Stimulated activated CD4-positive, alpha-beta T cell treated with anti-CD3 and anti-CD28 coated beads, Interleukin-4, amount 100 ng/mL, for 1 hour (primary cell): ENCODE measurements around the gene OST4.

Source experiments
- DNase-seq: peaks from one replicate; pipeline ENCODE4 v3.0.0-alpha.2; 2020

Gene OST4

DNA sequence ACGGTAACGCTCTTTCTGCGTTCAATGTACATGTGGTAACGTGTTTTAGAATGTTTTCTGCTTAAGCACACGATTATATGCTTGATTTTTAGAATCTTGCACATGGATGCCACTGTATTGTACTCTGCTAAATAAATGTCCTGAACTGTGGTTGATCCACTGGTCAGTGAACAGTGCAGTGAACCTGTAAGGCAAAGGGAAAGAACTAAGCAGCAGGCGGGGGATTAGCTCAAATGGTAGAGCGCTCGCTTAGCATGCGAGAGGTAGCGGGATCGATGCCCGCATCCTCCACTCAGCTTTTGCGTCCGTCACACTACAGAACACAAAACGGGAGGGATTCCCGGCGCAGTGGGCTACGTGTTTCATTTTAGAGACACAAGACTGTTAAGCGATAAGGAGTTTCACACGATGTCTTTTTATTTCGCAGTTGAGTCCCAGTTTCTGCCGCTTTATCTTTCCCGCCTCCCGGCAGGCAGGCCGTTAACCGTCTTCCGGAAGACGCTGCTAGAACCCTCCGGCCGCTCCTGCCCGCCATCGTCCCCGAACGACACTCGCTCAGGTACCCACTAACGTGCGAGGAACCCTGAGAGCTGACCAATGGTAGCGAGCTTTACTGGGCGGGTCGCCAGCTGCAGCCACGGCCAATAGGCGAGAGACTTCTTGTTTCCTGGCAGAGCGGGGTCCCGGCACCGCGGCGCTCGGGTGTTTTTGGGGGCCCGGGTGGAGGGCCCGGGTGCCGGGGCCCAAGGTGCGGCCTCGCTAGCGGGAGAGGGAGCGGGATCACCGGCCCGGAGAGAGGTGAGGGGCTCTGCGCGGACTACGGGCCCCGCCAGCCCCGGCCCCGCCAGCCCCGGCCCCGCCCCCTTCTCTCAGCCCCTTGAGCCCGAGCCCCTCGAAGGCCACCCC, 20.2 kb downstream of the OST4 start, which contains the start of gene AGBL5:
Gene AGBL5, plus strand, starts transcription at position 673 of the 906 bp plus-strand sequence. CDS start 1,291 bp downstream, outside the sequence.
- DNase-seq = peak; percentile 93

DNA sequence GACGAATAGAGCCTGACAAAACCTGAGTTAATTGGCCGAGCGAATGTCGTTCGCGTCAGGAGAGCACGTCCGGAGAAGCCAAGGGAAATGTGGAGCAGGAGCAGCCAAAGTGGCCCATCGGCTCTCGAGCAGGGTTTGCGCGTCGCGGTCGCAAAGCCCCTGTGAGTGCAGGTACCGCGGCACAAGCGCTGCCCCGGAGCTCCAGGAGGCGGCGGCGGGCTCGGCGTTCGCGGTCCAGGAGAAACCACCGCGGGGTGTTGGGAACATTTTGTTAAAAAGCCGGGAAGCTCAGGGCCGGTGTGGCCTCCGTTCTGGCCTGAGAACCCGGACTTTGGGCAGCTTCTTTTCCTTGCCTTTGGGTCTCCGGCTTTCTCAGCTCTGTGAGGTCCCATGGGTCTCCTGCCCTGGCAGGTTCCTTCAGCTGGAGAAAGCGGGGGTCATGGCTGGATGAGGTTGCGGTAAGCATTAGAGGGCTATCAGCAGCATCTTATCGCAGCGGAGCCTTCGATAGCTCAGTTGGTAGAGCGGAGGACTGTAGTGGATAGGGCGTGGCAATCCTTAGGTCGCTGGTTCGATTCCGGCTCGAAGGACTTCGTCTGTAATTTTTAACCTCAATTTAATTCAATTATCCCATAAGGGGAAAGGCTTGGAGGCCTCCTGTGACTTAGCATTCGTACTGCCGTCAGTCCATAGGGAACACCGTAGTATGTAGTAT, 21.0 kb downstream of the OST4 start:
- peak; percentile 88 for DNase-seq

- DNase-seq = peak; percentile 76
Observed at GRCh38 chr2:27049422-27050280, 21.8 kb downstream of the OST4 start.

GRCh38 chr2:27042985-27043634, 28.3 kb downstream of the OST4 start:
- no peak for DNase-seq

- no peak for DNase-seq
Observed at GRCh38 chr2:27042159-27042661, 29.2 kb downstream of the OST4 start.

GRCh38 chr2:27041752-27042151, 29.7 kb downstream of the OST4 start:
- no peak for DNase-seq

DNA sequence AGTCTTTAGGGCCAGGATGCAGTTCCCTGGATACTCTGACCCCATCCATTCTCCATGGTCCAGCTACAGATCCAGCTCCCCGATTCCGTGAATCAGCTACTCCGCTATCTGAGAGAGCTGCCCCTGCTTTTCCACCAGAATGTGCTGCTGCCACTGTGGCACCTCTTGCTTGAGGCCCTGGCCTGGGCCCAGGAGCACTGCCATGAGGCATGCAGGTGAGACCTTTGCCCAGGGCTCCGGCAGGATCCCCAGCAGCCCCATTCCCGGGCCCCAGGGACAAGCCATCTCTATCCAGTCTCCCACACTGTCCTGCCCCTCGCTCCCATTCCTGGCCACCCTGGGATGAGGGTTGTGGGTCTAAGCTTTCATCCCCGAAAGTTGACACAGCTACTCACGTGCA, 31.2 kb downstream of the OST4 start:
- DNase-seq = no peak

- DNase-seq = no peak
Observed at GRCh38 chr2:27039871-27040270, 31.6 kb downstream of the OST4 start.

DNA sequence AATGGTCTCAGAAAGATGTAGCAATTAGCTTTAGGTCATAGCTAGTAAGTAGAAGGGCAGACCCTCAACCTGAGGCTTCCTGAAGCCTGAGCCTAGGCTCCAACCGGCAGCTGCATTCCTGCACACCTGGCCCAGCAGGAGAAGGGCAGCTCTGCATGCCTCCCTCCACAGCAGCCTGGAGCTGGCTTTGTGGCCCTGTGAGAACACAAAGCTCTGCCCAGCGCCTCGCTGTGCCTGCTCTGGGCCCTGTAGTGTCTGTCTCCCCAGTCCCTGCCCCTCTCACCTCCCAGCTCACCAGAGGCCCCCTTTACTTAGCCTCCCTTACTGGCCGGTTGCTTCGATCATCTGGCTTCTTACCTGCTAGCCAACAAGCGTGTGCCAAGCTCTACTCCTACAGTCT, 32.0 kb downstream of the OST4 start:
- DNase-seq = no peak

DNA sequence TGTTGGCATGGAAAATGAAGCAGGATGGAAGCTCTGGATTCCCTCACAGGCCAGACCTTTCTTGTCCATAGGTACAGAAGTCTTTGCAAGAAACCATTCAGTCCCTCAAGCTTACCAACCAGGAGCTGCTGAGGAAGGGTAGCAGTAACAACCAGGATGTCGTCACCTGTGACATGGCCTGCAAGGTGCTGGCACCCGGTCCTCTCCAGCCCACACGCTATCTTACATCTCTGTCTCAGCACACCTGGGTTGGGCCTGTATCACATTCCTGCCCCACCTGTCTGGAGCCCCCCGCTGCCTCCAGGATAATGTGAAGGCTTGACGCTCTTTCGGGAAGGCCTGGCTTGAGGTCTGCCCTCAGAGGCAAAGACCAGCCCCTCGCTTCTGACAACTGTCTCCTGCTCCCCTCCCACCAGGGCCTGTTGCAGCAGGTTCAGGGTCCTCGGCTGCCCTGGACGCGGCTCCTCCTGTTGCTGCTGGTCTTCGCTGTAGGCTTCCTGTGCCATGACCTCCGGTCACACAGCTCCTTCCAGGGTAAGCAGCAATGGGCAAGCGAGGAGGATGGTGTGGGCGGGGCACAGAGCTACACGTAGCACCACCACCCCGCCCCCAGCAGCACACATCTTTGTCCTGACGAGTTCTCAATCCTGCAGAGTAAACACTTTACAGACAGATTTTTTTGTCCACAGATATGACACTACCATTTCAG, 32.7 kb downstream of the OST4 start:
- no peak for DNase-seq

GRCh38 chr2:27038012-27038411, 33.4 kb downstream of the OST4 start:
- no peak for DNase-seq

DNA sequence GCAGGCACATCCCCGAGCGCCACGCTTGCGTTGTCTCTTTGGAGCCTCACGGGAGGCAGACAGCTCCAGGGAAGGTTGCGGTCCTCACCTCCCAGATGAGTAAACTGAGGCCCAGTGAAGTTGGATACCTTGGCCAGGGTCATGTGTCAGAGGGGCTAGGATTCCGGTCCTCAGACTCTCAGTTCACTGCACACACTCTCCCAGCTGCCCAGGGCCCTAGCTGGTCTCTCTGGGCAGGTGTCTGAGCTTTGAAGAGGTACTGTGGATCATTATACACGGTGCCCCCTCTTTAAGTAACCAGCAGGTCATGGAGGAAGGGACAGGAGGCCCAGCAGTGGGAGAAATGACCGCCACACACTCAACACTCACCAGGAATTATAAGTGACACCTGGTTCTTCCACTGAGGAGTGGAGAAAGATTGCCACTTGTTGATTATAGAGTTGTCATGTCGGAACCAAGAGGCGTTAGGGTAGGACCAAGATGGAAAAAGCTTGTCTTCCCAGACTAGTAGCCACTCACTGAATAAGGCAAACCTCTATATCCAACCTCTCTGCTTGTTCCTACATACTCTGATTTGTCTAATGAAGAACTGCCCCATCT, 38.1 kb downstream of the OST4 start:
- no peak for DNase-seq

GRCh38 chr2:27032495-27033252, 38.8 kb downstream of the OST4 start, which contains the start of gene TMEM214:
TMEM214 (plus strand) TSS chr2:27032965; CDS start chr2:27033016, 51 bp downstream.
- peak; percentile 82 for DNase-seq

- no peak for DNase-seq
Observed at GRCh38 chr2:27029051-27029450, 42.4 kb downstream of the OST4 start.

DNA sequence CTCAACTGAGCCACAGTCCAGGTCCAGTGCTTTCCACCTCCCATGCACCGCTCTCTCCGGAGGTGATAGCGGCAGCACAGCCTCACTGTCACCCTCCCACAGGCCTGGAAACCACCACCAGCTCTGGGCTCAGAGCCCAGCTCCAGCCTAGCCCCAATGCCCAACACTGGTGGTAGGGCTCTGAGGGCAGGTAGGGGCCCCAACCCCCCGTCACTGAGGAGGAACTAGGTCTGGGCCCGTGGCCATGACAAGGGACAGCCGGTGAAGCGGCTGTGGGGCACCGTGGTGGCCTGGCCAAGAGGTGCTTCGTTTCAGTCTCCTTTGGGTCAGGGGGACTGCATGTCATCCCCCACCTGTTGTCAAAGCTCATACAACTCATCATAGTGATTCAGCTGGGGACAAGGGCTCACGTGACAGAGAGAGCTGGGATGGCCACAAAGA, 44.2 kb downstream of the OST4 start:
- no peak for DNase-seq

DNA sequence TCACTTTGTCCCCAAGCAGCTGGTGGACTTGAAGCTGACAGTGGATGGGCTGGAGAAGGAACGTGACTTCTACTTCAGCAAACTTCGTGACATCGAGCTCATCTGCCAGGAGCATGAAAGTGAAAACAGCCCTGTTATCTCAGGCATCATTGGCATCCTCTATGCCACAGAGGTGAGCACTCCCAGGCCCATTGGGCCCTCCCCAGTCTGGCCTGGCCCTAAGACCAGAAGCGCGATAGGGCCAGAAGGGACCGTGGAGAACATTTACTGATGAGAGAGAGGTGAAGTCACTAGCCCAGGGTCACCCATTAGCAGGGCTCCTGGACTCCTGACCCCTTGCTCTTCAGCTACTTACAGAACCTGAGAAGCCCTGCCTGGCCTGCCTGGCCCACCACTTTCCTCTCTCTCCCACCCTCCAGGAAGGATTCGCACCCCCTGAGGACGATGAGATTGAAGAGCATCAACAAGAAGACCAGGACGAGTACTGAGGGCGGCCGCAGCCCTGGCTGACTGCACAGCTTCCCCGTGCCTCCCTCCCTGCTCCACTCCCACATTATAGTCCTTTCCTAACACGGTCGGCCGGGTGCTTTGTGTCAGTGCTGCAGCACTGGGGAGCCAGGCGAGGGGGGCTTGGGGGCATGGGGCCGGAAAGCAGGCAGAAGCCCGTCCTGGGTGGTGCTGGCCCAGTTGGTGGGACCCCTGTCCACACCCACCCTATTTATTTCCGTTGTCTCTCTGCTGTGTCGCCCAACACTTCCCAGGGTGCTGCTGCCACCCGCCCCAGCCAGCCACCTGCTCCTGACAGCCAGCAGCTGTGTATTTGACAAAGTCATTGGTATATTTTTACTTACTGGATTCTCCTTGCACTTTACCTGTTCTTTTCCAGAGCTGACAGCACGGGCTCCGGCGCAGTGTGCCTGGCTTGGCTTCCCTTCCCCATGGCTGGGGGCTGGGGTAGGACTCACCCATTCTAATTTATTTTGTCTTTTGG, 45.3 kb downstream of the OST4 start:
- DNase-seq = no peak

DNA sequence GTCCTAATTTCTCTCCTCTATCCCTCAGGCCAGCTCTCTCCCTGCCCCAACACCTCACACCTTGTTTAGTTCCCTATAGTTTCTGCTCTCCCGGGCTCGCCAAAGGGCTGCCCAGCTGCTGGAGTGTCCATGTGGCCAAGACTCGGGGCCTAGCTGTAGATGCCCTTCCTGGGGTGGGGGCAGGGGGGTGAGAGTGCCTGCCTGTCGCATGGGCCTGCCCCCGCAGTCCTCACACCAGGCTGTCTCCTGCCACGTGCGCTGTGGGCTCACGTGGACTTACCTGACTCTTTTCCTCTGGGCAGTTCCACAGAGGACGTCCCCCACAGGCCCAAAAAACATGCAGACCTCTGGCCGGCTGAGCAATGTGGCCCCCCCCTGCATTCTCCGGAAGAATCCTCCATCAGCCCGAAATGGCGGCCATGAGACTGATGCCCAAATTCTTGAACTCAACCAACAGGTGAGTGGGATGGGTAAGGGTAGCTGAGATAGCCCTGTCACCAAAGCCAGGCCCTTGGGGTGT, 46.1 kb downstream of the OST4 start:
- no peak for DNase-seq

DNA sequence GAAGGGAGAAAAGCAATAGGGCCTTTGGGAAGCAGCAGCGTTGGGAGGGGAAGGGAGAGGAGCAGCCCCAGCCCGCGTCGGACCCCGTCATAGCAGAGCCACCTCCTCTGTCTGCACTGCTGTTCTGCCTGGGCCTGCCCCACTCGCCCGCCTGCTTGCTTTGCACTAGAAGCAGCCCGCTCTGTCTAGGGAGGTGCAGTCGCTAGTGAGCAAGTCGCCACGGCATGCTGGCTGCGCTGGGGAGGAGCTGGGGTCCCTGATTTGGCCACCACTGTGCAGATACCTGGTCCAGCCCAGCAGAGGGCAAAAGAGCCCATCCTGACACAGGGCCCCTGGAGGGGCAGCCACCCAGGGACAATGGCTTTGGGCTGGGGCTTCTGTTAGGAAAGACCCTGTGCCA, 46.6 kb downstream of the OST4 start:
- DNase-seq = no peak

- no peak for DNase-seq
Observed at GRCh38 chr2:27024188-27024587, 47.3 kb downstream of the OST4 start.
